ENCODE results near the gene TMEM238. TPM values are rescaled to one million over a fixed set of nuclear protein-coding genes. Genes with fewer than 3 reads are reported as not detected.
A peak's percentile ranks its signal among the peaks of the same experiment; 100 is the strongest.

TMEM238 gene
- total RNA-seq, 2 donors from 2014 or later = 1.2 TPM; not detected in 1

GRCh38 chr19:55369653-55370304, 14.3 kb downstream of the TMEM238 start:
- Histone ChIP-seq H3K4me1 (peaks cover 0 to 14% of the 10 kb centered on the region in 2 donors), H3K36me3 (no peaks in the 10 kb centered on the region), H3K27ac (no peak overlapping the region), H3K27me3 (peaks cover 15 to 40% of the 10 kb centered on the region in 2 donors), H3K9me3 (no peaks in the 10 kb centered on the region), H3K4me3 (peak overlapping the region in 1 of 2 donors; percentile 38)
- TF ChIP-seq CTCF (IDR thresholded peaks at IDR 0.05) = no peak
- DNase-seq (ENCODE audit: low spot score) = no peak

- peaks cover 0 to 14% of the 10 kb centered on the region in 2 donors for H3K4me1 ChIP-seq
- peak overlapping the region in 1 of 2 donors; percentile 35 for H3K4me3 ChIP-seq
- TF ChIP-seq CTCF (IDR thresholded peaks at IDR 0.05) = no peak
- peaks cover 15 to 33% of the 10 kb centered on the region in 2 donors for H3K27me3 ChIP-seq
- H3K9me3 ChIP-seq = no peaks in the 10 kb centered on the region
- H3K36me3 ChIP-seq = no peaks in the 10 kb centered on the region
- no peak overlapping the region for H3K27ac ChIP-seq
- no peak for DNase-seq (ENCODE audit: low spot score)
These were observed 15.2 kb downstream of the TMEM238 start for GRCh38 chr19:55368701-55369563.

- Histone ChIP-seq H3K27me3 (peaks cover 15 to 25% of the 10 kb centered on the region in 2 donors), H3K4me1 (peaks cover 0 to 14% of the 10 kb centered on the region in 2 donors), H3K9me3 (no peaks in the 10 kb centered on the region), H3K4me3 (no peak overlapping the region), H3K36me3 (no peaks in the 10 kb centered on the region), H3K27ac (no peak overlapping the region)
- TF ChIP-seq CTCF (IDR thresholded peaks at IDR 0.05) = no peak
- DNase-seq (ENCODE audit: low spot score) = no peak
These were observed 16.0 kb downstream of the TMEM238 start for GRCh38 chr19:55368106-55368505.

GRCh38 chr19:55366790-55367189, 17.3 kb downstream of the TMEM238 start:
- TF ChIP-seq CTCF (IDR thresholded peaks at IDR 0.05) = no peak
- Histone ChIP-seq H3K27me3 (peaks cover 12 to 25% of the 10 kb centered on the region in 2 donors), H3K4me3 (no peak overlapping the region), H3K4me1 (peaks cover 0 to 14% of the 10 kb centered on the region in 2 donors), H3K9me3 (no peaks in the 10 kb centered on the region), H3K36me3 (no peaks in the 10 kb centered on the region), H3K27ac (no peak overlapping the region)
- DNase-seq (ENCODE audit: low spot score) = no peak

- H3K27me3 ChIP-seq = peaks cover 12 to 25% of the 10 kb centered on the region in 2 donors
- H3K9me3 ChIP-seq = no peaks in the 10 kb centered on the region
- H3K4me3 ChIP-seq = no peak overlapping the region
- no peak for DNase-seq (ENCODE audit: low spot score)
- no peak overlapping the region for H3K27ac ChIP-seq
- peaks cover 0 to 14% of the 10 kb centered on the region in 2 donors for H3K4me1 ChIP-seq
- H3K36me3 ChIP-seq = no peaks in the 10 kb centered on the region
- no peak for TF ChIP-seq CTCF (IDR thresholded peaks at IDR 0.05)
These were observed 18.1 kb downstream of the TMEM238 start for GRCh38 chr19:55365964-55366363.

Data from right atrium auricular region (tissue), 2 donors.